D341Med (cell line): Measurements from ENCODE around the gene GSK3A.

Source experiments
- DNase-seq: peaks from one replicate; pipeline ENCODE4 v3.0.0; 2012; ENCODE audit warnings: low spot score

Gene GSK3A

GRCh38 chr19:42199440-42200115 is 42.8 kb downstream of the GSK3A start:
- DNase-seq, result no peak

GRCh38 chr19:42198676-42199439 is 43.5 kb downstream of the GSK3A start:
- no peak for DNase-seq

- DNase-seq, result no peak
Measured at GRCh38 chr19:42197375-42197817, 45.0 kb downstream of the GSK3A start.

GRCh38 chr19:42196011-42197001 is 46.1 kb downstream of the GSK3A start:
- DNase-seq, result no peak

GRCh38 chr19:42193706-42194105 is 48.7 kb downstream of the GSK3A start:
- DNase-seq, result no peak

- no peak for DNase-seq
Measured at GRCh38 chr19:42193294-42193693, 49.1 kb downstream of the GSK3A start.

GRCh38 chr19:42191855-42192254 is 50.5 kb downstream of the GSK3A start:
- DNase-seq, result no peak

GRCh38 chr19:42191330-42191729 is 51.1 kb downstream of the GSK3A start:
- DNase-seq, result no peak

- DNase-seq, result no peak
Measured at GRCh38 chr19:42189133-42189532, 53.3 kb downstream of the GSK3A start.

GRCh38 chr19:42188665-42189064 is 53.7 kb downstream of the GSK3A start:
- DNase-seq, result no peak

- DNase-seq, result no peak
Measured at GRCh38 chr19:42185277-42185676, 57.1 kb downstream of the GSK3A start.

GRCh38 chr19:42184401-42184861 is 58.0 kb downstream of the GSK3A start:
- peak; percentile 85 for DNase-seq
